Measurements from ENCODE around the gene ZNF287. TPM values are rescaled to one million over a fixed set of nuclear protein-coding genes. Genes with fewer than 3 reads are reported as not detected.

Gene ZNF287
- total RNA-seq, 1 experiment from 2014 or later = 5.4 TPM

GRCh38 chr17:16519021-16519420 is 50.0 kb downstream of the ZNF287 start (continued):
- TF ChIP-seq, protein P1, sequence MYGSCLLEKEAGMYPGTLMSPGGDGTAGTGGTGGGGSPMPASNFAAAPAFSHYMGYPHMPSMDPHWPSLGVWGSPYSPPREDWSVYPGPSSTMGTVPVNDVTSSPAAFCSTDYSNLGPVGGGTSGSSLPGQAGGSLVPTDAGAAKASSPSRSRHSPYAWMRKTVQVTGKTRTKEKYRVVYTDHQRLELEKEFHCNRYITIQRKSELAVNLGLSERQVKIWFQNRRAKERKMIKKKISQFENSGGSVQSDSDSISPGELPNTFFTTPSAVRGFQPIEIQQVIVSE (CRISPR knock-in tag; IDR thresholded peaks at IDR 0.05; ENCODE audit: borderline replicate concordance) = no peak
- TF ChIP-seq, protein P2, sequence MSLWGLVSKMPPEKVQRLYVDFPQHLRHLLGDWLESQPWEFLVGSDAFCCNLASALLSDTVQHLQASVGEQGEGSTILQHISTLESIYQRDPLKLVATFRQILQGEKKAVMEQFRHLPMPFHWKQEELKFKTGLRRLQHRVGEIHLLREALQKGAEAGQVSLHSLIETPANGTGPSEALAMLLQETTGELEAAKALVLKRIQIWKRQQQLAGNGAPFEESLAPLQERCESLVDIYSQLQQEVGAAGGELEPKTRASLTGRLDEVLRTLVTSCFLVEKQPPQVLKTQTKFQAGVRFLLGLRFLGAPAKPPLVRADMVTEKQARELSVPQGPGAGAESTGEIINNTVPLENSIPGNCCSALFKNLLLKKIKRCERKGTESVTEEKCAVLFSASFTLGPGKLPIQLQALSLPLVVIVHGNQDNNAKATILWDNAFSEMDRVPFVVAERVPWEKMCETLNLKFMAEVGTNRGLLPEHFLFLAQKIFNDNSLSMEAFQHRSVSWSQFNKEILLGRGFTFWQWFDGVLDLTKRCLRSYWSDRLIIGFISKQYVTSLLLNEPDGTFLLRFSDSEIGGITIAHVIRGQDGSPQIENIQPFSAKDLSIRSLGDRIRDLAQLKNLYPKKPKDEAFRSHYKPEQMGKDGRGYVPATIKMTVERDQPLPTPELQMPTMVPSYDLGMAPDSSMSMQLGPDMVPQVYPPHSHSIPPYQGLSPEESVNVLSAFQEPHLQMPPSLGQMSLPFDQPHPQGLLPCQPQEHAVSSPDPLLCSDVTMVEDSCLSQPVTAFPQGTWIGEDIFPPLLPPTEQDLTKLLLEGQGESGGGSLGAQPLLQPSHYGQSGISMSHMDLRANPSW (CRISPR knock-in tag; conservative IDR thresholded peaks at IDR 0.05; ENCODE audit: low read depth) = no peak
- no peak for TF ChIP-seq MXD4 (CRISPR knock-in tag; IDR thresholded peaks at IDR 0.05; ENCODE audit: borderline replicate concordance)
- TF ChIP-seq NFYB (CRISPR knock-in tag; conservative IDR thresholded peaks at IDR 0.05; ENCODE audit: low read depth) = no peak
- no peak for TF ChIP-seq NFATC4 (CRISPR knock-in tag; IDR thresholded peaks at IDR 0.05)
- no peak for TF ChIP-seq ESRRA (CRISPR knock-in tag; IDR thresholded peaks at IDR 0.05; ENCODE audit: borderline replicate concordance)
- TF ChIP-seq CREM (CRISPR knock-in tag; IDR thresholded peaks at IDR 0.05) = no peak
- TF ChIP-seq, protein P3, sequence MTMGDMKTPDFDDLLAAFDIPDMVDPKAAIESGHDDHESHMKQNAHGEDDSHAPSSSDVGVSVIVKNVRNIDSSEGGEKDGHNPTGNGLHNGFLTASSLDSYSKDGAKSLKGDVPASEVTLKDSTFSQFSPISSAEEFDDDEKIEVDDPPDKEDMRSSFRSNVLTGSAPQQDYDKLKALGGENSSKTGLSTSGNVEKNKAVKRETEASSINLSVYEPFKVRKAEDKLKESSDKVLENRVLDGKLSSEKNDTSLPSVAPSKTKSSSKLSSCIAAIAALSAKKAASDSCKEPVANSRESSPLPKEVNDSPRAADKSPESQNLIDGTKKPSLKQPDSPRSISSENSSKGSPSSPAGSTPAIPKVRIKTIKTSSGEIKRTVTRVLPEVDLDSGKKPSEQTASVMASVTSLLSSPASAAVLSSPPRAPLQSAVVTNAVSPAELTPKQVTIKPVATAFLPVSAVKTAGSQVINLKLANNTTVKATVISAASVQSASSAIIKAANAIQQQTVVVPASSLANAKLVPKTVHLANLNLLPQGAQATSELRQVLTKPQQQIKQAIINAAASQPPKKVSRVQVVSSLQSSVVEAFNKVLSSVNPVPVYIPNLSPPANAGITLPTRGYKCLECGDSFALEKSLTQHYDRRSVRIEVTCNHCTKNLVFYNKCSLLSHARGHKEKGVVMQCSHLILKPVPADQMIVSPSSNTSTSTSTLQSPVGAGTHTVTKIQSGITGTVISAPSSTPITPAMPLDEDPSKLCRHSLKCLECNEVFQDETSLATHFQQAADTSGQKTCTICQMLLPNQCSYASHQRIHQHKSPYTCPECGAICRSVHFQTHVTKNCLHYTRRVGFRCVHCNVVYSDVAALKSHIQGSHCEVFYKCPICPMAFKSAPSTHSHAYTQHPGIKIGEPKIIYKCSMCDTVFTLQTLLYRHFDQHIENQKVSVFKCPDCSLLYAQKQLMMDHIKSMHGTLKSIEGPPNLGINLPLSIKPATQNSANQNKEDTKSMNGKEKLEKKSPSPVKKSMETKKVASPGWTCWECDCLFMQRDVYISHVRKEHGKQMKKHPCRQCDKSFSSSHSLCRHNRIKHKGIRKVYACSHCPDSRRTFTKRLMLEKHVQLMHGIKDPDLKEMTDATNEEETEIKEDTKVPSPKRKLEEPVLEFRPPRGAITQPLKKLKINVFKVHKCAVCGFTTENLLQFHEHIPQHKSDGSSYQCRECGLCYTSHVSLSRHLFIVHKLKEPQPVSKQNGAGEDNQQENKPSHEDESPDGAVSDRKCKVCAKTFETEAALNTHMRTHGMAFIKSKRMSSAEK (CRISPR knock-in tag; IDR thresholded peaks at IDR 0.05; ENCODE audit: borderline replicate concordance) = no peak
- TF ChIP-seq ZNF263 (CRISPR knock-in tag; IDR thresholded peaks at IDR 0.05; ENCODE audit: low read depth) = no peak

GRCh38 chr17:16517477-16517876 is 51.5 kb downstream of the ZNF287 start:
- Mint-ChIP-seq H3K36me3 (no peaks in the 10 kb centered on the region), H3K4me3 (no peak overlapping the region), H3K27me3 (ENCODE audit: low read depth) (peaks cover 29% of the 10 kb centered on the region), H3K4me1 (peaks cover 23% of the 10 kb centered on the region), H3K27ac (no peak overlapping the region), H3K9me3 (no peaks in the 10 kb centered on the region)
- DNase-seq (ENCODE audit: low spot score) = no peak
- ChIA-PET CTCF (interaction anchor here (1.5 to 8.8 kb wide), 3 partner anchors 21 to 65 kb away, joined by 4 to 204 read pairs (median 6); no protein-coding TSS in a partner anchor), POLR2A (no interaction called here)
- ATAC-seq = no peak
- TF ChIP-seq SP1 (CRISPR knock-in tag; conservative IDR thresholded peaks at IDR 0.05) (no peak), TEAD1 (CRISPR knock-in tag; IDR thresholded peaks at IDR 0.05) (no peak), NFYB (CRISPR knock-in tag; conservative IDR thresholded peaks at IDR 0.05; ENCODE audit: low read depth) (no peak), ZNF263 (CRISPR knock-in tag; IDR thresholded peaks at IDR 0.05; ENCODE audit: low read depth) (no peak), ZNF281 (CRISPR knock-in tag; IDR thresholded peaks at IDR 0.05) (no peak), RELA (CRISPR knock-in tag; IDR thresholded peaks at IDR 0.05; ENCODE audit: borderline replicate concordance) (no peak), JUN (CRISPR knock-in tag; IDR thresholded peaks at IDR 0.05) (no peak), USF1 (CRISPR knock-in tag; IDR thresholded peaks at IDR 0.05) (no peak), GRHL2 (CRISPR knock-in tag; IDR thresholded peaks at IDR 0.05; ENCODE audit: insufficient replicate concordance, severe bottlenecking) (no peak), SMAD4 (CRISPR knock-in tag; IDR thresholded peaks at IDR 0.05) (no peak), ZNF138 (CRISPR knock-in tag; conservative IDR thresholded peaks at IDR 0.05) (no peak), SMAD3 (CRISPR knock-in tag; IDR thresholded peaks at IDR 0.05; ENCODE audit: borderline replicate concordance) (no peak), NFATC4 (CRISPR knock-in tag; IDR thresholded peaks at IDR 0.05) (no peak), CREM (CRISPR knock-in tag; IDR thresholded peaks at IDR 0.05) (no peak), HMGXB4 (CRISPR knock-in tag; IDR thresholded peaks at IDR 0.05) (no peak), ZNF671 (CRISPR knock-in tag; IDR thresholded peaks at IDR 0.05) (no peak)
- TF ChIP-seq, protein P4, sequence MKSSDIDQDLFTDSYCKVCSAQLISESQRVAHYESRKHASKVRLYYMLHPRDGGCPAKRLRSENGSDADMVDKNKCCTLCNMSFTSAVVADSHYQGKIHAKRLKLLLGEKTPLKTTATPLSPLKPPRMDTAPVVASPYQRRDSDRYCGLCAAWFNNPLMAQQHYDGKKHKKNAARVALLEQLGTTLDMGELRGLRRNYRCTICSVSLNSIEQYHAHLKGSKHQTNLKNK (CRISPR knock-in tag; IDR thresholded peaks at IDR 0.05) = no peak

Measured in WTC11 (cell line).